Karpas-422 (cell line): ENCODE results near the gene DNAH9. TPM values are rescaled to one million over a fixed set of nuclear protein-coding genes. Genes with fewer than 3 reads are reported as not detected.

Experiments used
- DNase-seq: peaks from one replicate; pipeline ENCODE4 v3.0.0-alpha.2; 2015
- H2AFZ ChIP-seq: fragments of 200-600 bp; sonication (generic); 2 replicates; pipeline ENCODE4 v1.6.1; 2014; ENCODE audit warnings: antibody characterized with exemption, low read length, mixed read lengths
- H3K27ac ChIP-seq: fragments of 200-600 bp; sonication (generic); 2 replicates; pipeline ENCODE4 v1.5.1; 2014; ENCODE audit warnings: mild to moderate bottlenecking, low read length, moderate library complexity
- H3K27me3 ChIP-seq: fragments of 200-600 bp; sonication (generic); 2 replicates; pipeline ENCODE4 v1.6.1; 2014; ENCODE audit warnings: low read length, mixed read lengths
- H3K36me3 ChIP-seq: fragments of 200-600 bp; sonication (generic); 2 replicates; pipeline ENCODE4 v1.6.1; 2014; ENCODE audit warnings: low read length, mixed read lengths; ENCODE audit not compliant: insufficient read depth
- H3K4me1 ChIP-seq: fragments of 200-600 bp; sonication (generic); 2 replicates; pipeline ENCODE4 v1.6.1; 2014; ENCODE audit warnings: mild to moderate bottlenecking, low read length, mixed read lengths
- H3K4me2 ChIP-seq: fragments of 200-600 bp; sonication (generic); 2 replicates; pipeline ENCODE4 v1.6.1; 2014; ENCODE audit warnings: low read length, low read depth, mild to moderate bottlenecking; ENCODE audit not compliant: poor library complexity, severe bottlenecking
- H3K4me3 ChIP-seq: fragments of 200-600 bp; sonication (generic); 2 replicates; pipeline ENCODE4 v1.5.1; 2014; ENCODE audit warnings: mild to moderate bottlenecking, antibody characterized with exemption, low read length, mixed read lengths
- H3K79me2 ChIP-seq: fragments of 200-600 bp; sonication (generic); 2 replicates; pipeline ENCODE4 v1.6.1; 2014; ENCODE audit warnings: mild to moderate bottlenecking, low read length, mixed read lengths
- H3K9ac ChIP-seq: fragments of 200-600 bp; sonication (generic); 2 replicates; pipeline ENCODE4 v1.6.0; 2014; ENCODE audit warnings: low read length
- H3K9me2 ChIP-seq: fragments of 200-600 bp; sonication (generic), shearing (Covaris generic); replicated peaks from 2 replicates; pipeline ENCODE4 v1.6.0; 2014; ENCODE audit warnings: mild to moderate bottlenecking, low read length, moderate library complexity; ENCODE audit not compliant: insufficient read depth
- H3K9me3 ChIP-seq: fragments of 300-700, 200-600 bp; sonication (generic); 2 replicates; pipeline ENCODE4 v1.6.1; 2014; ENCODE audit warnings: low read length, mixed read lengths
- H4K20me1 ChIP-seq: fragments of 200-600 bp; sonication (generic); 2 replicates; pipeline ENCODE4 v1.6.1; 2014; ENCODE audit warnings: mild to moderate bottlenecking, antibody characterized with exemption, low read length, low read depth; ENCODE audit not compliant: insufficient read depth
- total RNA-seq: library from RNA; depleted of rRNA; stranded (reverse); fragments of >200 nt; shearing (Covaris generic); gene quantifications from 2 replicates; pipeline ENCODE4 v1.2.3, GENCODE V29; 2014; ENCODE audit warnings: low replicate concordance; rRNA removed

Gene DNAH9, protein sequence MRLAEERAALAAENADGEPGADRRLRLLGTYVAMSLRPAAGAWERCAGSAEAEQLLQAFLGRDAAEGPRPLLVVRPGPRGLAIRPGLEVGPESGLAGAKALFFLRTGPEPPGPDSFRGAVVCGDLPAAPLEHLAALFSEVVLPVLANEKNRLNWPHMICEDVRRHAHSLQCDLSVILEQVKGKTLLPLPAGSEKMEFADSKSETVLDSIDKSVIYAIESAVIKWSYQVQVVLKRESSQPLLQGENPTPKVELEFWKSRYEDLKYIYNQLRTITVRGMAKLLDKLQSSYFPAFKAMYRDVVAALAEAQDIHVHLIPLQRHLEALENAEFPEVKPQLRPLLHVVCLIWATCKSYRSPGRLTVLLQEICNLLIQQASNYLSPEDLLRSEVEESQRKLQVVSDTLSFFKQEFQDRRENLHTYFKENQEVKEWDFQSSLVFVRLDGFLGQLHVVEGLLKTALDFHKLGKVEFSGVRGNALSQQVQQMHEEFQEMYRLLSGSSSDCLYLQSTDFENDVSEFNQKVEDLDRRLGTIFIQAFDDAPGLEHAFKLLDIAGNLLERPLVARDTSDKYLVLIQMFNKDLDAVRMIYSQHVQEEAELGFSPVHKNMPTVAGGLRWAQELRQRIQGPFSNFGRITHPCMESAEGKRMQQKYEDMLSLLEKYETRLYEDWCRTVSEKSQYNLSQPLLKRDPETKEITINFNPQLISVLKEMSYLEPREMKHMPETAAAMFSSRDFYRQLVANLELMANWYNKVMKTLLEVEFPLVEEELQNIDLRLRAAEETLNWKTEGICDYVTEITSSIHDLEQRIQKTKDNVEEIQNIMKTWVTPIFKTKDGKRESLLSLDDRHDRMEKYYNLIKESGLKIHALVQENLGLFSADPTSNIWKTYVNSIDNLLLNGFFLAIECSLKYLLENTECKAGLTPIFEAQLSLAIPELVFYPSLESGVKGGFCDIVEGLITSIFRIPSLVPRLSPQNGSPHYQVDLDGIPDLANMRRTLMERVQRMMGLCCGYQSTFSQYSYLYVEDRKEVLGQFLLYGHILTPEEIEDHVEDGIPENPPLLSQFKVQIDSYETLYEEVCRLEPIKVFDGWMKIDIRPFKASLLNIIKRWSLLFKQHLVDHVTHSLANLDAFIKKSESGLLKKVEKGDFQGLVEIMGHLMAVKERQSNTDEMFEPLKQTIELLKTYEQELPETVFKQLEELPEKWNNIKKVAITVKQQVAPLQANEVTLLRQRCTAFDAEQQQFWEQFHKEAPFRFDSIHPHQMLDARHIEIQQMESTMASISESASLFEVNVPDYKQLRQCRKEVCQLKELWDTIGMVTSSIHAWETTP (N-terminal part only)
- total RNA-seq, result not detected in 2 replicates

DNA sequence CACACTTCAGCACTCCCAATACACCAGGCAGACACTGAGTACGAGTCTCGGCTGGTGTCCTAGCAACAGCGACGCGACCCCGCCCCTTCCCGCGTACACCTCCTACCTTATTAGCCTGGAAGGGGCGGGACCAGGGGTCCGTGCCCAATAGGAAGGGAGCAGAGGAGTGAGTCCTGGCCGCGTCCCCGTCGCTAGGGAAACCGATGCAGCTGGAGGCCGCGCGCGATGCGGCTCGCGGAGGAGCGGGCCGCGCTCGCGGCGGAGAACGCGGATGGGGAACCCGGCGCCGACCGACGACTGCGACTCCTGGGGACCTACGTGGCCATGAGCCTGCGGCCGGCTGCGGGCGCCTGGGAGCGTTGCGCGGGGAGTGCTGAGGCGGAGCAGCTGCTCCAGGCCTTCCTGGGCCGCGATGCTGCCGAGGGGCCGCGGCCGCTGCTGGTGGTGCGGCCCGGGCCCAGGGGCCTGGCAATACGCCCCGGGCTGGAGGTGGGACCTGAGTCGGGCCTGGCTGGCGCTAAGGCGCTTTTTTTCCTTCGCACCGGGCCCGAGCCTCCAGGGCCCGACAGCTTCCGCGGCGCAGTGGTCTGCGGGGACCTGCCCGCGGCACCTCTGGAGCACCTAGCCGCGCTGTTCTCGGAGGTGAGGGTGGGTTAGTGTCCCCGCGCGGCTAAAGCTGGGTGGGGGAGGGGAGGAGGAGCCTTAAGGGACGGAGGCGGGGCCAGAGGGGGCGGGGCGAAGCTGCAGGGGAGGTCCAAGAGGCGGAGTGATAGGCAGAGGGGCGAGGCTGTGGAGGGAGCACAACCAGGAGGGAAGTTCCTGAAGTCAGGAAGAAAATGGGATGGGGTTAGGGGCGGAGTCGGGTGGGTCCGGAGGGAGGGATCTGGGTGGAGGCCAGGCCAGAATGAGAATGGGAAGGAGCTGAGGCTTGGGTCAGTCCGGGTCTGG lies at the start of gene DNAH9:
TSS of gene DNAH9 (plus strand) at position 197 of the 948 bp plus-strand sequence. CDS start at position 226, 29 bp downstream.
- H3K4me1 ChIP-seq, result no peaks in the 10 kb centered on the region
- H3K27ac ChIP-seq, result no peak within 1 kb of the TSS
- DNase-seq, result no peak
- no peak within 1 kb of the TSS for H2AFZ ChIP-seq
- H3K4me2 ChIP-seq, result no peak within 1 kb of the TSS
- no peaks in the 10 kb centered on the region for H3K9me3 ChIP-seq
- H3K9me2 ChIP-seq, result no peaks in the 10 kb centered on the region
- H4K20me1 ChIP-seq, result no peaks in the 10 kb centered on the region
- no peaks in the 10 kb centered on the region for H3K27me3 ChIP-seq
- no peaks in the 10 kb centered on the region for H3K36me3 ChIP-seq
- no peaks in the 10 kb centered on the region for H3K79me2 ChIP-seq
- H3K4me3 ChIP-seq, result no peak within 1 kb of the TSS
- no peak within 1 kb of the TSS for H3K9ac ChIP-seq

DNA sequence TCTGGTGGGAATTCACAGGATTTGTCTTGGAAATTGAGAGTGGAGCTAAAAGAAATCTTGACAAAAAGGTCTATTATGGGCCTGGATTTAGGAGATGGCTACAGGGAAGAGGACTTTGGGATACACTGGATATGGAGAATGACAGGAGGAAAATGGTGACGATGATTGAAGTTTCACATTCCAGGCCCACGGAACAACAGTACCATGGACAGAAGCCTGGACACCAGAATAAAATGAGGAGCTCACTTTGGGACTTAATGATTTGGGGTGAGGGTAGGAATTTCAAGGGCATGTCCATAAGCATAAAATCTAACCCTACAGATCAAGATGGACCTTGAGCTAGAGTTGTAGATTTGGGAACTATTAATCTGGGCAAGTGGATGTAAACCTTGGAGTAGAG lies 47.8 kb upstream of the DNAH9 start:
- Histone ChIP-seq H4K20me1 (no peaks in the 10 kb centered on the region), H3K4me3 (no peak overlapping the region), H3K9ac (no peak overlapping the region), H3K27me3 (0 out of 2 replicates have a peak, but pooled peaks cover 4% of the 10 kb centered on the region), H3K27ac (no peak overlapping the region), H3K79me2 (no peaks in the 10 kb centered on the region), H3K4me1 (no peaks in the 10 kb centered on the region), H3K9me3 (no peaks in the 10 kb centered on the region), H3K9me2 (no peaks in the 10 kb centered on the region), H3K4me2 (no peak overlapping the region), H2AFZ (no peak overlapping the region), H3K36me3 (no peaks in the 10 kb centered on the region)
- no peak for DNase-seq

DNA sequence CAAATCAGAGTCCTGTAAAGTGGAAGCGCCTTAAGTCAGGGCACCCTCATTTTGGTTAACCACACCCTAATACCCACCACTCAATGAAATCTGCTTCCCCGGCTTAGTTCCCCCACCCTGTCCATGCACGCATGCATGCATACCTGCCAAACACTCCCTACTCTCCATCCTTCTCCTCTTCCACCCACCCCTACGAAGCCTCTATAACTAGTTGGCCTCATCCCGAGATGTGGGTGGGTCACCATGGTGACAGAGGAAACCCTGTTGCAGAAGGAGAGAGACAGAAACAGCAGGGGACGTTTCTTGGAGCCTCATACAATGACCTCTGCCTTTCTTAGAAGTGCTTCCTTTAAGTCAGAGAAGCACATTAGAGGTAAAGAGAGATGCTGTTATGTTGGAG lies 46.8 kb upstream of the DNAH9 start:
- Histone ChIP-seq H4K20me1 (no peaks in the 10 kb centered on the region), H3K36me3 (no peaks in the 10 kb centered on the region), H2AFZ (no peak overlapping the region), H3K79me2 (no peaks in the 10 kb centered on the region), H3K9me2 (no peaks in the 10 kb centered on the region), H3K27ac (no peak overlapping the region), H3K4me2 (no peak overlapping the region), H3K27me3 (0 out of 2 replicates have a peak, but pooled peaks cover 4% of the 10 kb centered on the region), H3K4me3 (no peak overlapping the region), H3K9me3 (no peaks in the 10 kb centered on the region), H3K4me1 (no peaks in the 10 kb centered on the region), H3K9ac (no peak overlapping the region)
- DNase-seq, result no peak

DNA sequence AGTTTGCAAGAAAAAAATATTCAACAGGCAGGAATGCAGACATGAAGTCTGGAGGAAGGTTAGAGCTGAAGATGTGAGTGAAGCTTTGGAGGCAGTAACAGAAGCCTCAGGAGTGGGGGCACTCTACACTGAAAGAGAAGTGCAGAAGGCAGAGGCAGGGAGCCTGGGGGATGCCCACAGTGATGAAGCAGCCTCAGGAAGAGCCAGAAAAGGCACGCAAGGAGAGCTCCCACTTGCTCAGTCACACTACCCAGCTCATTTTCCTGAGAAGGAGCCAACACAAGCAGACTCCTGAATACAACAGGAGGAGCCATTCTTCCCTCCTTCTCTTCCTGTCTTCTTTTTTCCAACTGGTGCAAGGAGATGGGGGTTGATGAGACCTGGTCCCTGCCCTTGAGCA lies 45.1 kb upstream of the DNAH9 start:
- Histone ChIP-seq H3K79me2 (no peaks in the 10 kb centered on the region), H3K9me2 (no peaks in the 10 kb centered on the region), H3K9me3 (no peaks in the 10 kb centered on the region), H3K27ac (no peak overlapping the region), H3K27me3 (0 out of 2 replicates have a peak, but pooled peaks cover 4% of the 10 kb centered on the region), H3K4me1 (no peaks in the 10 kb centered on the region), H4K20me1 (no peaks in the 10 kb centered on the region), H3K9ac (no peak overlapping the region), H2AFZ (no peak overlapping the region), H3K4me2 (no peak overlapping the region), H3K36me3 (no peaks in the 10 kb centered on the region), H3K4me3 (no peak overlapping the region)
- no peak for DNase-seq

DNA sequence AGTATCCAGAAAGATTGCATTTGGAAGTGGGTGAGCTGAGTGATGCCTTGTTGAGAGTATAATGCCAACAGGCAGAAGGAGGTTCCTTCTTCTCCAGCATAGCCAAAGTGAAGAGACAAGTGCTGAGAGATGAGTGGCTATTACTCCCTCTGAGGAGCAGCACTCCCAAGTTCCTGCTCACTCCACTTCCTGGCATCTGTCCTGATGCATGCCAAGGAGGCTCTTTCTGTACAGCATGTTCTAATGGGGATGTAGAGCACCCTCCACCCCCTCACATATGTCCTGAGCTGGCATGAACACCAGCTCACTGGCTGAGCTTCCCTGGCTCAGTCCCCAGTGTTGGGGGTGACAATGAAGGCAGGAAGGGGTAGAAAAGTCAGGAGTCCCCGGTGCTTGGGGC lies 44.2 kb upstream of the DNAH9 start:
- H3K79me2 ChIP-seq, result no peaks in the 10 kb centered on the region

DNA sequence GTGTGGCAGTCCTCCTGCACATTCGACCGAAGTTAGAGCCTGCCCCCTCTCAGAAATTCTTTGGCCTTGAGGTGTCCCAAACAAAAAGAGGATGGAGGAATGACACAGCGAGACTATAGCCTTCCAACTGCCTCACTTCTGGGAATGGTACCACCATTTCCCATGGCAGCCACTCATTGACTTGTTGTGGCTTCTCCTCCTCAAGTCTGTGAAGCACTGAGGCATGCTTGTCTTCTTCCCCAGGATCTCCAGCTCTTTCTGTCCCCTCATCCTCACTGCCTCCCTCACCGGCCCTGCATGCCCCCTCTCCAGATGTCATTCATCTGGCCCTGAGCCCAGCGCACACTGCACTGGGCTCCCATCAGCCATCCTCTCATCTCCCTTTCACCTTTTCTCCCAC lies 43.7 kb upstream of the DNAH9 start:
- Histone ChIP-seq H3K79me2 (no peaks in the 10 kb centered on the region), H3K9me2 (no peaks in the 10 kb centered on the region), H3K4me2 (no peak overlapping the region), H3K27me3 (0 out of 2 replicates have a peak, but pooled peaks cover 4% of the 10 kb centered on the region), H2AFZ (no peak overlapping the region), H4K20me1 (no peaks in the 10 kb centered on the region), H3K4me1 (no peaks in the 10 kb centered on the region), H3K36me3 (no peaks in the 10 kb centered on the region), H3K27ac (no peak overlapping the region), H3K4me3 (no peak overlapping the region), H3K9ac (no peak overlapping the region), H3K9me3 (no peaks in the 10 kb centered on the region)
- DNase-seq, result no peak

More for the DNA sequence above, 44.2 kb upstream of the DNAH9 start:
- Histone ChIP-seq H3K9me3 (no peaks in the 10 kb centered on the region), H3K27me3 (0 out of 2 replicates have a peak, but pooled peaks cover 4% of the 10 kb centered on the region), H3K4me1 (no peaks in the 10 kb centered on the region), H4K20me1 (no peaks in the 10 kb centered on the region), H3K27ac (no peak overlapping the region), H3K4me3 (no peak overlapping the region), H3K9ac (no peak overlapping the region), H3K4me2 (no peak overlapping the region), H2AFZ (no peak overlapping the region), H3K36me3 (no peaks in the 10 kb centered on the region), H3K9me2 (no peaks in the 10 kb centered on the region)
- DNase-seq, result no peak

DNA sequence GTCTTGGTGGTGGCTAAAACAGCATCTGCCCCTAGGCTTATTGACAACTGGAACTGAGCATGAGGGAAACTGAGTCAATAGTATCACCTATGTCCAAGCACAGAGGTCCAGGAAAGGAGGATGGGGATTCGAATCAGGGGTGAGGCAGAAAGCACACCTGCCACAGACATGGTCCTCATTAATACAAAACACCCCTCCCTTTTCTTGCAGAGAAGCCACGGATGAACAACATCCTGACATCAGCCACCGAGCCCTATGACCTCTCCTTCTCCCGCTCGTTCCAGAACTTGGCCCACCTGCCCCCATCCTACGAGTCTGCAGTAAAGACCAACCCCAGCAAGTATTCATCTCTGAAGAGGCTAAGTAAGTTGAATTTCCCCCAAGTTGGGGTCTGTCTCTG lies 42.7 kb upstream of the DNAH9 start:
- Histone ChIP-seq H3K4me2 (no peak overlapping the region), H2AFZ (no peak overlapping the region), H3K9me3 (no peaks in the 10 kb centered on the region), H3K9ac (no peak overlapping the region), H3K27me3 (0 out of 2 replicates have a peak, but pooled peaks cover 4% of the 10 kb centered on the region), H3K4me3 (no peak overlapping the region), H3K79me2 (no peaks in the 10 kb centered on the region), H4K20me1 (no peaks in the 10 kb centered on the region), H3K4me1 (no peaks in the 10 kb centered on the region), H3K27ac (no peak overlapping the region), H3K9me2 (no peaks in the 10 kb centered on the region), H3K36me3 (no peaks in the 10 kb centered on the region)
- no peak for DNase-seq
